ENCODE results near the gene NXPE3.

Gene NXPE3

GRCh38 chr3:101876142-101876541 lies 97.1 kb downstream of the NXPE3 start:
- Histone ChIP-seq H3K9me3 (ENCODE audit: low read length) (0 out of 2 replicates have a peak, but pooled peaks cover 4% of the 10 kb centered on the region), H3K4me3 (ENCODE audit: low read depth, low read length, poor library complexity, severe bottlenecking) (no peak overlapping the region), H4K20me1 (ENCODE audit: insufficient read depth, low read length) (no peaks in the 10 kb centered on the region), H3K4me2 (ENCODE audit: low read length) (no peak overlapping the region), H3F3A (ENCODE audit: insufficient read depth, low read length) (no peaks in the 10 kb centered on the region), H3K27ac (ENCODE audit: low read depth, low read length, poor library complexity, severe bottlenecking) (no peak overlapping the region), H3K79me2 (ENCODE audit: insufficient read depth, low read length) (no peaks in the 10 kb centered on the region), H3K36me3 (ENCODE audit: insufficient read depth, low read length) (no peaks in the 10 kb centered on the region), H3K4me1 (ENCODE audit: insufficient read depth, low read length, severe bottlenecking) (peaks cover 6% of the 10 kb centered on the region), H3K9ac (ENCODE audit: low read length) (no peak overlapping the region), H3K9me2 (ENCODE audit: low read depth, low read length) (no peaks in the 10 kb centered on the region), H2AFZ (ENCODE audit: low read length) (no peak overlapping the region), H3K27me3 (ENCODE audit: insufficient read depth, low read length) (no peaks in the 10 kb centered on the region)
- TF ChIP-seq CTCF (IDR thresholded peaks at IDR 0.05; ENCODE audit: low read length): no peak
- no peak for TF ChIP-seq EZH2 (IDR thresholded peaks at IDR 0.05; ENCODE audit: borderline replicate concordance, low read length)

All from OCI-LY1 (cell line).